Kidney (tissue), 14 donors: ENCODE results near the gene AK5. TPM values are rescaled to one million over a fixed set of nuclear protein-coding genes. Genes with fewer than 3 reads are reported as not detected.

Experiments
- DNase-seq, 5 donors: peaks; one replicate each; pipeline ENCODE4 v3.0.0-alpha.2; 2013 to 2020
- FAIRE-seq: peaks from 2 replicates; lab custom pipeline; 2012; peaks lifted over from hg19 to GRCh38; lab: Jason Lieb, UNC
- H3K27ac ChIP-seq, 2 donors: one replicate each; pipeline ENCODE4 v1.7.0; 2013; ENCODE audit warnings: low read depth in 2 of 2, low read length in 2 of 2, inconsistent platforms in 1 of 2
- H3K27me3 ChIP-seq: one replicate; pipeline ENCODE4 v1.7.1; 2013; ENCODE audit warnings: low read length, inconsistent platforms; ENCODE audit not compliant: control insufficient read depth, insufficient read depth
- H3K36me3 ChIP-seq, 3 donors: one replicate each; pipeline versions ENCODE4 v1.7.0 to v1.7.1; 2013; ENCODE audit warnings: low read length in 3 of 3, control low read depth in 1 of 3, inconsistent platforms in 1 of 3; ENCODE audit not compliant: insufficient read depth in 3 of 3, control insufficient read depth in 2 of 3
- H3K4me1 ChIP-seq, 3 donors: one replicate each; pipeline versions ENCODE4 v1.7.0 to v1.7.1; 2013; ENCODE audit warnings: low read length in 3 of 3, inconsistent platforms in 1 of 3, low read depth in 1 of 3; ENCODE audit not compliant: control insufficient read depth in 2 of 3, insufficient read depth in 2 of 3
- H3K4me3 ChIP-seq, 3 donors: one replicate each; pipeline versions ENCODE4 v1.7.0 to v1.8.1; 2013; ENCODE audit warnings: low read length in 3 of 3, control low read depth in 1 of 3, inconsistent platforms in 1 of 3
- H3K9ac ChIP-seq, 3 donors: one replicate each; pipeline versions ENCODE4 v1.7.0 to v1.7.1; 2013; ENCODE audit warnings: low read length in 3 of 3, control low read depth in 1 of 3, inconsistent platforms in 1 of 3
- H3K9me3 ChIP-seq, 3 donors: one replicate each; pipeline versions ENCODE4 v1.7.0 to v1.7.1; 2013; ENCODE audit warnings: low read length in 3 of 3, control low read depth in 1 of 3, inconsistent platforms in 1 of 3; ENCODE audit not compliant: control insufficient read depth in 2 of 3, insufficient read depth in 1 of 3
- CTCF ChIP-seq: IDR thresholded peaks from 3 replicates; pipeline ENCODE4 v1.5.1; 2012; ENCODE audit warnings: mild to moderate bottlenecking, moderate library complexity, borderline replicate concordance; ENCODE audit not compliant: insufficient read depth; ENCODE audit errors: extremely low read depth
- intact Hi-C: fragments of 100-400 bp; cut with DNase I; formaldehyde crosslinking; loops from one replicate; pipeline ENCODE4 v1.11.1; 2022
- polyA plus RNA-seq: library from polyadenylated mRNA; stranded (reverse); fragments of 350-450 nt; fragmentation: Illumina TruSeq; extraction: RNeasy Lipid Tissue Mini Kit (QIAGEN cat#74804); gene quantifications from one replicate; pipeline ENCODE4 v1.2.3, GENCODE V29; 2014; ENCODE audit warnings: low read depth, low replicate concordance; ENCODE audit not compliant: insufficient read depth
- total RNA-seq: library from RNA; stranded (reverse); fragmentation: NEBNext Ultra II Directional; extraction: Animal tissue kit (Norgen Biotek cat#: 25700); gene quantifications from one replicate; pipeline ENCODE4 v1.2.1, GENCODE V29; 2021
- donor health status: control.
- donor health status: control.
- donor health status: control.
- donor health status: control.
- donor health status: control.
- donor health status: DM: yes; HTN: yes; CAD: no.
- donor health status: Normal renal cell carcinoma (clear cell type).

AK5 gene
- total and polyA plus RNA-seq, 2 donors from 2014 or later = 1.7 to 2.5 TPM

DNA sequence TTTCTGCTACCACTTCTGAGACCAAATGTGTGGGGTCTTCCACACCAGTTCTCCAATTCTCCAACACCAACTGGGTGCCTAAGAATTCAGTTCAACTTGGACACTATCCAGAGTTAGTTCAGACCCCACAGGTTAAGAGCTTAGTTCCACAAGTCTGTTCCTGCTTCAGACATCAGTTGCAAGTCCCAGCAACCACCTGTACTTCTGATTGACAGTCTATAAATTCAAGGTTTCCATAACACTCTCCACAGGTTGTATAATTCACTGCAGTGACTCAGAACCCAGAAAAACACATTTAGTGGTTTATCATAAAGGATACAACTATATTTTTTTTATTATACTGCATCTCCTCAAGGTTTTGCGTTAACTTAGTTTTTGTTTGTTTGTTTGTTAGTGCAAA is 18.7 kb downstream of the AK5 start:
- H3K9me3 ChIP-seq = no peaks in the 10 kb centered on the region
- DNase-seq (no peak), FAIRE-seq (no peak)
- no peak for TF ChIP-seq CTCF
- H3K4me1 ChIP-seq = no peaks in the 10 kb centered on the region
- no peaks in the 10 kb centered on the region for H3K36me3 ChIP-seq
- H3K4me3 ChIP-seq = no peak overlapping the region
- no peaks in the 10 kb centered on the region for H3K27me3 ChIP-seq
- H3K27ac ChIP-seq = no peak overlapping the region
- intact Hi-C loops = no loop called here
- H3K9ac ChIP-seq = no peak overlapping the region

- Histone ChIP-seq H3K27ac (no peak overlapping the region), H3K9ac (no peak overlapping the region), H3K9me3 (no peaks in the 10 kb centered on the region), H3K27me3 (no peaks in the 10 kb centered on the region), H3K4me1 (no peaks in the 10 kb centered on the region), H3K36me3 (no peaks in the 10 kb centered on the region), H3K4me3 (no peak overlapping the region)
- no peak for TF ChIP-seq CTCF
- intact Hi-C loops = no loop called here
- FAIRE-seq (no peak), DNase-seq (no peak)
Observed at GRCh38 chr1:77303387-77303786, 21.6 kb downstream of the AK5 start.

GRCh38 chr1:77308889-77309621 is 27.2 kb downstream of the AK5 start:
- Histone ChIP-seq H3K36me3 (no peaks in the 10 kb centered on the region), H3K4me1 (no peaks in the 10 kb centered on the region), H3K9me3 (no peaks in the 10 kb centered on the region), H3K27me3 (no peaks in the 10 kb centered on the region), H3K4me3 (no peak overlapping the region), H3K27ac (no peak overlapping the region), H3K9ac (no peak overlapping the region)
- no peak for DNase-seq
- TF ChIP-seq CTCF = no peak
- no peak for FAIRE-seq
- intact Hi-C loops = no loop called here
